Measurements from ENCODE around the gene ADPRHL1.

- TF ChIP-seq, protein P1, sequence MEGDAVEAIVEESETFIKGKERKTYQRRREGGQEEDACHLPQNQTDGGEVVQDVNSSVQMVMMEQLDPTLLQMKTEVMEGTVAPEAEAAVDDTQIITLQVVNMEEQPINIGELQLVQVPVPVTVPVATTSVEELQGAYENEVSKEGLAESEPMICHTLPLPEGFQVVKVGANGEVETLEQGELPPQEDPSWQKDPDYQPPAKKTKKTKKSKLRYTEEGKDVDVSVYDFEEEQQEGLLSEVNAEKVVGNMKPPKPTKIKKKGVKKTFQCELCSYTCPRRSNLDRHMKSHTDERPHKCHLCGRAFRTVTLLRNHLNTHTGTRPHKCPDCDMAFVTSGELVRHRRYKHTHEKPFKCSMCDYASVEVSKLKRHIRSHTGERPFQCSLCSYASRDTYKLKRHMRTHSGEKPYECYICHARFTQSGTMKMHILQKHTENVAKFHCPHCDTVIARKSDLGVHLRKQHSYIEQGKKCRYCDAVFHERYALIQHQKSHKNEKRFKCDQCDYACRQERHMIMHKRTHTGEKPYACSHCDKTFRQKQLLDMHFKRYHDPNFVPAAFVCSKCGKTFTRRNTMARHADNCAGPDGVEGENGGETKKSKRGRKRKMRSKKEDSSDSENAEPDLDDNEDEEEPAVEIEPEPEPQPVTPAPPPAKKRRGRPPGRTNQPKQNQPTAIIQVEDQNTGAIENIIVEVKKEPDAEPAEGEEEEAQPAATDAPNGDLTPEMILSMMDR (IDR thresholded peaks at IDR 0.05): no peak
- TF ChIP-seq ZNF138 (CRISPR knock-in tag; conservative IDR thresholded peaks at IDR 0.05): no peak
- no peak for TF ChIP-seq CBFB (CRISPR knock-in tag; IDR thresholded peaks at IDR 0.05; ENCODE audit: low read depth)
- no peak for TF ChIP-seq E2F1 (CRISPR knock-in tag; IDR thresholded peaks at IDR 0.05)
- no peak for TF ChIP-seq MXD4 (CRISPR knock-in tag; IDR thresholded peaks at IDR 0.05; ENCODE audit: borderline replicate concordance)
- no peak for TF ChIP-seq CDX4 (CRISPR knock-in tag; IDR thresholded peaks at IDR 0.05; ENCODE audit: borderline replicate concordance)
- no peak for TF ChIP-seq ERG (CRISPR knock-in tag; IDR thresholded peaks at IDR 0.05)
- no peak for TF ChIP-seq IRF1 (CRISPR knock-in tag; IDR thresholded peaks at IDR 0.05)
- TF ChIP-seq, protein P2, sequence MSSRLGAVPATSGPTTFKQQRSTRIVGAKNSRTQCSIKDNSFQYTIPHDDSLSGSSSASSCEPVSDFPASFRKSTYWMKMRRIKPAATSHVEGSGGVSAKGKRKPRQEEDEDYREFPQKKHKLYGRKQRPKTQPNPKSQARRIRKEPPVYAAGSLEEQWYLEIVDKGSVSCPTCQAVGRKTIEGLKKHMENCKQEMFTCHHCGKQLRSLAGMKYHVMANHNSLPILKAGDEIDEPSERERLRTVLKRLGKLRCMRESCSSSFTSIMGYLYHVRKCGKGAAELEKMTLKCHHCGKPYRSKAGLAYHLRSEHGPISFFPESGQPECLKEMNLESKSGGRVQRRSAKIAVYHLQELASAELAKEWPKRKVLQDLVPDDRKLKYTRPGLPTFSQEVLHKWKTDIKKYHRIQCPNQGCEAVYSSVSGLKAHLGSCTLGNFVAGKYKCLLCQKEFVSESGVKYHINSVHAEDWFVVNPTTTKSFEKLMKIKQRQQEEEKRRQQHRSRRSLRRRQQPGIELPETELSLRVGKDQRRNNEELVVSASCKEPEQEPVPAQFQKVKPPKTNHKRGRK (CRISPR knock-in tag; IDR thresholded peaks at IDR 0.05; ENCODE audit: borderline replicate concordance): no peak
- TF ChIP-seq CREM (CRISPR knock-in tag; IDR thresholded peaks at IDR 0.05): no peak
- no peak for TF ChIP-seq ZMAT4 (CRISPR knock-in tag; IDR thresholded peaks at IDR 0.05)
Observed at GRCh38 chr13:113483504-113484293, 30.4 kb upstream of the ADPRHL1 start.
